Endothelial cell of umbilical vein (primary cell): ENCODE measurements around the gene SSH2. TPM values are rescaled to one million over a fixed set of nuclear protein-coding genes. Genes with fewer than 3 reads are reported as not detected.

Experiments
- BruUV-seq: library from RNA; stranded (reverse); fragments of 400-500 nt; replicated peaks from 2 replicates; lab custom pipeline; 2021; lab: Mats Ljungman, UMichigan
- CTCF ChIA-PET: fragments of 300-600, 350-600 bp; sonication (Branson Sonifier 250); formaldehyde crosslinking; loops from one replicate; lab custom pipeline; 2021; ENCODE audit warnings: antibody characterized with exemption, inconsistent platforms; lab: Charles Lee
- POLR2A ChIA-PET: fragments of 300-600, 350-600 bp; sonication (Branson Sonifier 250); formaldehyde crosslinking; loops from one replicate; lab custom pipeline; 2021; ENCODE audit warnings: antibody characterized with exemption, inconsistent platforms; lab: Charles Lee
- DNase-seq: peaks from one replicate; pipeline ENCODE4 v3.0.0-alpha.2; 2011; ENCODE audit warnings: low read depth, low spot score
- FAIRE-seq: peaks from 2 replicates; lab custom pipeline; 2011; peaks lifted over from hg19 to GRCh38; lab: Jason Lieb, UNC
- H2AFZ ChIP-seq: 2 replicates; pipeline ENCODE4 v1.6.0; 2012; ENCODE audit warnings: low read depth, low read length, control low read depth, inconsistent platforms
- H3K27ac ChIP-seq: 2 replicates; pipeline ENCODE4 v1.5.1; 2011; ENCODE audit warnings: low read depth, mild to moderate bottlenecking, control low read depth, low read length, moderate library complexity; ENCODE audit not compliant: insufficient read depth
- H3K27me3 ChIP-seq, 2 experiments: 2 replicates each; pipeline versions ENCODE4 v1.6.0 to v1.6.1; 2011; ENCODE audit warnings: low read length in 2 of 2, mixed read lengths in 1 of 2; ENCODE audit not compliant: control insufficient read depth in 2 of 2, insufficient read depth in 2 of 2
- H3K36me3 ChIP-seq, 2 experiments: 2 replicates in 1 of 2; 3 replicates in 1 of 2; pipeline ENCODE4 v1.5.1; 2011; ENCODE audit warnings: low read length in 2 of 2, mild to moderate bottlenecking in 1 of 2, moderate library complexity in 1 of 2; ENCODE audit not compliant: control insufficient read depth in 2 of 2, insufficient read depth in 2 of 2; ENCODE audit errors: extremely low read depth in 1 of 2
- H3K4me1 ChIP-seq: 3 replicates; pipeline ENCODE4 v1.5.1; 2011; ENCODE audit warnings: mild to moderate bottlenecking, low read length; ENCODE audit not compliant: control insufficient read depth, insufficient read depth; ENCODE audit errors: extremely low read depth
- H3K4me2 ChIP-seq: 2 replicates; pipeline ENCODE4 v1.6.1; 2011; ENCODE audit warnings: low read length, control low read depth, mixed read lengths; ENCODE audit not compliant: insufficient read depth
- H3K4me3 ChIP-seq, 3 experiments: fragments of 200-600 bp in 1 of 3; sonication (generic), shearing (Covaris generic) in 1 of 3; replicated peaks in 1 of 3; 2 replicates each; pipeline ENCODE4 v1.5.1; 2011 to 2016; ENCODE audit warnings: control low read depth in 3 of 3, low read length in 3 of 3, mild to moderate bottlenecking in 2 of 3, inconsistent platforms in 1 of 3, low read depth in 1 of 3, moderate library complexity in 1 of 3; ENCODE audit not compliant: insufficient read depth in 1 of 3
- H3K79me2 ChIP-seq: 2 replicates; pipeline ENCODE4 v1.6.0; 2012; ENCODE audit warnings: low read length, inconsistent platforms; ENCODE audit not compliant: control insufficient read depth, insufficient read depth
- H3K9ac ChIP-seq: replicated peaks from 2 replicates; pipeline ENCODE3; 2011; ENCODE audit warnings: low read length, control low read depth; ENCODE audit not compliant: insufficient read depth; ENCODE audit errors: extremely low read depth
- H3K9me1 ChIP-seq: replicated peaks from 3 replicates; pipeline ENCODE4 v1.6.0; 2011; ENCODE audit warnings: mild to moderate bottlenecking, low read length; ENCODE audit not compliant: control insufficient read depth, insufficient read depth; ENCODE audit errors: extremely low read depth
- H3K9me3 ChIP-seq: replicated peaks from 2 replicates; pipeline ENCODE4 v1.5.1; 2012; ENCODE audit warnings: low read length, inconsistent platforms; ENCODE audit not compliant: control insufficient read depth, insufficient read depth
- H4K20me1 ChIP-seq: replicated peaks from 2 replicates; pipeline ENCODE3; 2011; ENCODE audit warnings: mild to moderate bottlenecking, low read length; ENCODE audit not compliant: control insufficient read depth, insufficient read depth; ENCODE audit errors: extremely low read depth
- EZH2 ChIP-seq: IDR thresholded peaks from 2 replicates; pipeline ENCODE4 v1.6.1; 2012; ENCODE audit warnings: borderline replicate concordance, low read depth, mild to moderate bottlenecking, moderate library complexity, low read length, inconsistent platforms; ENCODE audit not compliant: severe bottlenecking
- FOS ChIP-seq: IDR thresholded peaks from 2 replicates; pipeline ENCODE4 v1.6.1; 2011; ENCODE audit warnings: mild to moderate bottlenecking, low read length, moderate library complexity, borderline replicate concordance; ENCODE audit not compliant: insufficient read depth
- GATA2 ChIP-seq: IDR thresholded peaks from 2 replicates; pipeline ENCODE4 v1.7.0; 2011; ENCODE audit warnings: low read depth, mild to moderate bottlenecking, moderate library complexity, mixed read lengths, low read length; ENCODE audit not compliant: insufficient read length, insufficient read depth
- JUN ChIP-seq: IDR thresholded peaks from 2 replicates; pipeline ENCODE4 v1.6.1; 2011; ENCODE audit warnings: borderline replicate concordance, low read depth; ENCODE audit not compliant: insufficient read length, insufficient read depth
- POLR2A ChIP-seq: IDR thresholded peaks from 2 replicates; pipeline ENCODE4 v1.6.1; 2012; ENCODE audit warnings: low read depth, mild to moderate bottlenecking, control low read depth, low read length
- POLR2AphosphoS5 ChIP-seq: IDR thresholded peaks from 2 replicates; pipeline ENCODE4 v1.6.1; 2012; ENCODE audit warnings: low read depth, mild to moderate bottlenecking, control low read depth, low read length, moderate library complexity; ENCODE audit not compliant: insufficient read depth
- dilution Hi-C: fragments of 300-500 bp; cut with MboI; formaldehyde crosslinking; loops from one replicate; pipeline ENCODE4 v1.15.0; 2019; ENCODE audit warnings: low sequenced_read_pairs; ENCODE audit not compliant: extremely low pct_ligation_motif_present
- intact Hi-C: fragments of 100-400 bp; cut with micrococcal nuclease; formaldehyde crosslinking; loops from one replicate; pipeline ENCODE4 v1.10.0; 2022
- polyA plus RNA-seq, 4 experiments: library from polyadenylated mRNA; depleted of rRNA in 3 of 4; stranded (reverse) in 3 of 4; unstranded in 1 of 4; fragments of >200 nt; gene quantifications; 2 replicates each; pipeline versions ENCODE4 v1.2.1 to v1.2.3, GENCODE V29; 2011 to 2012; ENCODE audit warnings: missing spikeins in 1 of 4
- total RNA-seq: library from RNA; stranded (reverse); gene quantifications from 2 replicates; pipeline ENCODE4 v1.2.3, GENCODE V29; 2021

SSH2 gene
- total and polyA plus RNA-seq, 2 donors (not counting 3 experiments of a cell fraction or from before 2014, with no cell fraction given), result 24.6 to 60.9 TPM

DNA sequence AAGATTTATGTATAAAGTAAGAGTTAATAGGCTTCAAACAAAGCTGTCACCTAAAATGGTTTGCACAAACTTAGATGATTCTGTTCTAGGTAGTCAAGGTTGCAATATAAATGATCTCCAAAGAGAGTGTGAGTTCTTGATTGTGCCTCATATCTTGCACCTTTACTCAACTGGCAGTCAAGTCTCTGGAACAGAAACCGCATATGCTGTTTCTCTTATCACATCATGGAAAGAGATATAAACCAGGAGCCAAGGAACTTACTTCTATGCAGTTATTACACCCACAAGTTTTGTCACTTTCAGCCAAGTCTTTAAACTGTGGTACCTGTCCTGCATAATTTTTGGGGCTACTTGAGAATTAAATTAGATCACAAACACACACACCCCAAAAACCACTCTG, 5.2 kb downstream of the SSH2 start:
- TF ChIP-seq FOS (no peak), POLR2A (no peak), JUN (no peak)
- FAIRE-seq (no peak), DNase-seq (no peak)
- Histone ChIP-seq H3K4me1 (peaks cover 21% of the 10 kb centered on the region), H3K79me2 (peaks cover 67% of the 10 kb centered on the region), H4K20me1 (no peaks in the 10 kb centered on the region), H3K27ac (no peak overlapping the region), H3K4me2 (no peak overlapping the region), H3K4me3 (no peak overlapping the region), H2AFZ (no peak overlapping the region), H3K9me1 (no peaks in the 10 kb centered on the region), H3K36me3 (peaks cover 2% of the 10 kb centered on the region in 2 experiments), H3K9ac (no peak overlapping the region), H3K9me3 (no peaks in the 10 kb centered on the region), H3K27me3 (no peaks in the 10 kb centered on the region)
- intact Hi-C loops, result no loop called here
- no TSS peak for BruUV-seq
- POLR2A ChIA-PET, result no interaction called here
- CTCF ChIA-PET, result interaction anchor here (1.4 to 1.5 kb wide), 3 partner anchors 57 to 117 kb away, joined by 3 read pairs; no protein-coding TSS in a partner anchor
- dilution Hi-C loops, result no loop called here

GRCh38 chr17:29918922-29919856, 10.8 kb downstream of the SSH2 start:
- peak overlapping the region; percentile 70 for H3K27ac ChIP-seq

More at GRCh38 chr17:29918922-29919856, 10.8 kb downstream of the SSH2 start:
- ChIA-PET CTCF (interaction anchor here (0.7 to 2.6 kb wide), 10 partner anchors 9 to 302 kb away, joined by 3 to 21 read pairs (median 4); partner anchors contain the start of gene SSH2), POLR2A (no interaction called here)
- DNase-seq (peak; percentile 69), FAIRE-seq (peak; percentile 4)
- intact Hi-C loops, result no loop called here
- peak overlapping the region; percentile 58 for H3K4me2 ChIP-seq
- no peaks in the 10 kb centered on the region for H3K36me3 ChIP-seq
- peak overlapping the region; percentile 24 for H3K9ac ChIP-seq
- dilution Hi-C loops, result no loop called here
- no peak overlapping the region for H3K4me3 ChIP-seq
- TF ChIP-seq EZH2 (no peak), FOS (peak; percentile 5), GATA2 (peak; percentile 17), JUN (peak; percentile 45), POLR2AphosphoS5 (no peak)
- H3K9me3 ChIP-seq, result no peaks in the 10 kb centered on the region
- no peak overlapping the region for H2AFZ ChIP-seq
- H3K9me1 ChIP-seq, result no peaks in the 10 kb centered on the region
- H3K79me2 ChIP-seq, result peaks cover 36% of the 10 kb centered on the region
- TSS peak; percentile 32 for BruUV-seq
- no peaks in the 10 kb centered on the region for H3K27me3 ChIP-seq
- no peaks in the 10 kb centered on the region for H4K20me1 ChIP-seq
- H3K4me1 ChIP-seq, result peaks cover 7% of the 10 kb centered on the region
